NOMO-1 (cell line): ENCODE results near the gene BABAM1.
"Not testable (repeated sequence)": the region's sequence is repeated elsewhere in the genome, so short reads cannot be mapped to it uniquely, and the experiment has no call there.

Source experiments
- DNase-seq, 2 experiments: peaks; one replicate each; lab custom pipeline; 2025; ENCODE audit not compliant: unreplicated experiment in 2 of 2; lab: John Stamatoyannopoulos, UW

The BABAM1 gene

DNA sequence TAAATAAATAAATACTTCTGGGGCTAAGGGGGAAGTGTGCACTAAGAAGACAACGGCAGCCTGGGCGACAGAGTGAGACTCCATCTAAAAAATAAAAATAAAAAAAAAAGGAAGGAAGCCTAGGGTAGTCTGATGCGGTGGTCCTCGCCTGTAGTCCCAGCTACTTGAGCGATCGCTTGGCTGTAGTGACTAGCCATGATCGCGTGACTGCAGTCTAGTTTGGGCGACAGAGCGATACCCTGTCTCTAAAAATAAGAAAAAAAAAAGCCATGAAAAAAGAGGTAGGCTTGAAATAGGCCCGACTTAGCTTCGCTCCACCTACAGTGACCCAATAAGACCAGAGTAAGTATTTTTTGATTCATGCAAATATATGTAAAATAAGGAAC lies 661 bp upstream of the BABAM1 start:
- DNase-seq: peak in 1 of 2 experiments; percentile 74

DNA sequence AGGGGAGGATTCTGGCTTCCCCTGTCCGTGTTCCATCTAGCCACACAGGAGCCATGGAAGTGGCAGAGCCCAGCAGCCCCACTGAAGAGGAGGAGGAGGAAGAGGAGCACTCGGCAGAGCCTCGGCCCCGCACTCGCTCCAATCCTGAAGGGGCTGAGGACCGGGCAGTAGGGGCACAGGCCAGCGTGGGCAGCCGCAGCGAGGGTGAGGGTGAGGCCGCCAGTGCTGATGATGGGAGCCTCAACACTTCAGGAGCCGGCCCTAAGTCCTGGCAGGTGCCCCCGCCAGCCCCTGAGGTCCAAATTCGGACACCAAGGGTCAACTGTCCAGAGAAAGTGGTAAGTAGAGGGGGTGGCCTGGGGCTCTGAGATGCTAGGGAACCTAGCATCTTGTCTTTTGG lies 1.5 kb downstream of the BABAM1 start:
- DNase-seq: no peak

DNA sequence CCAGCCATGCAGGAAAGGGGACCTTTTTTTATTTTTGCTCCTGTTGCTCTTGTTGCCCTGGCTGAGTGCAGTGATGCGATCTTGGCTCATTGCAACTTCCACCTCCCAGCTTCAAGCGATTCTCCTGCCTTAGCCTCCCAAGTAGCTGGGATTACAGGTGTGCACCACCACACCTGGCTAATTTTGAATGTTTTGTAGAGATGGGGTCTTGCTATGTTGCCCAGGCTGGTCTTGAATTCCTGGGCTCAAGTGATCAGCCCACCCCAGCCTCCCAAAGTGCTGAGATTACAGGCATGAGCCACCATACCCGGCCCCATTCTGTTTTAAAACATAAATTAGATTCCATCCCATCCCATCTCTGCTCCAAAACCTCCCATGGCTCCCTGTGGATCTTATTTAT lies 7.6 kb downstream of the BABAM1 start:
- DNase-seq: not testable (repeated sequence)

DNA sequence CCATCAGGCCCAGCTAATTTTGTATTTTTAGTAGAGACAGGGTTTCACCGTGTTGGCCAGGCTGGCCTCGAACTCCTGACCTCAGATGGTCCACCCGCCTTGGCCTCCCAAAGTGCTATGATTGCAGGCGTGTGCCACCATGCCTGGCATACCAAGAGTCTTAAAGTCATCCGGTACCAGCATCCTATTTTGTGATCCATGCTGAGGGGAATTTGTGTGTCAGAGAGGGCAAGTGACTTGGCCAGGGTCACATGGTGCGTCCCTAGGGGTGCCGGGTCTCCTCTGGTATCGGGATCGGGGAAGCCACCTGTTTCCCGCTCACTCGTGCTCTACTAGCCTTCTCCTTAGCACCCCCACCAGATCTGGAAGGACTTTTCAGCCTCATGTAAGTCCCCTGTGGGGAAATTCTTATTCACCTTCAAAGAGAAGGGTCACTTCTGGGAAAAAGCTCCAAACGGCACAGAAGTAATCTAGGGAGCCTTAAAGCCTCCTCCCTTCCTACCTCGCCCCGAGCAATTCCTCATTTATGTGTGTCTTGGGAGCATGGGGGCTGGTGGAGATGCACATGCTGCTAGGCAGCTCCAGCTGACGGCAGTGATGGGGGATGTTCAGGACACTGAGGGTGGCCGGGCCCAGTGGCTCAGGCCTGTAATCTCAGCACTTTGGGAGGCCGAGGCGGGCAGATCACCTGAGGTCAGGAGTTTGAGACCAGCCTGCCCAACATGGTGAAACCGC lies 8.4 kb downstream of the BABAM1 start:
- no peak for DNase-seq

DNA sequence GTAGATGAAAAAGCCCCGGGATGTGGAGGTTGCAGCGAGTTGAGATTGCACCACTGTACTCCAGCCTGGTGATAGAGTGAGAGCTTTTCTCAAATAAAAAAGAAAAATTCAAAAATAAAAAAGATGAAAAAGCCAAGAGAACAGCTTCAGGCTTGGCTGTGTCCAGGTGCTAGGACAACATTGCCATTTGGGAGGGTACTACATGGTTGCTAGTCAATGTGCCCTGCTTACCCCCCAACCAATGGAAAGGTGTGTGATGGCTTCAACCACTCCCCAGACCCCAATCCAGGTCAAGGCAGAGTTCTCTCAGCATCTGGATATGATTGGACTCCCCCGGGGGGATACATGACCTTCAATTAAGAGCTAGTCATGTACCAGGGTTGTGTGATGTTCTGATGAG lies 12.2 kb downstream of the BABAM1 start:
- DNase-seq: no peak

DNA sequence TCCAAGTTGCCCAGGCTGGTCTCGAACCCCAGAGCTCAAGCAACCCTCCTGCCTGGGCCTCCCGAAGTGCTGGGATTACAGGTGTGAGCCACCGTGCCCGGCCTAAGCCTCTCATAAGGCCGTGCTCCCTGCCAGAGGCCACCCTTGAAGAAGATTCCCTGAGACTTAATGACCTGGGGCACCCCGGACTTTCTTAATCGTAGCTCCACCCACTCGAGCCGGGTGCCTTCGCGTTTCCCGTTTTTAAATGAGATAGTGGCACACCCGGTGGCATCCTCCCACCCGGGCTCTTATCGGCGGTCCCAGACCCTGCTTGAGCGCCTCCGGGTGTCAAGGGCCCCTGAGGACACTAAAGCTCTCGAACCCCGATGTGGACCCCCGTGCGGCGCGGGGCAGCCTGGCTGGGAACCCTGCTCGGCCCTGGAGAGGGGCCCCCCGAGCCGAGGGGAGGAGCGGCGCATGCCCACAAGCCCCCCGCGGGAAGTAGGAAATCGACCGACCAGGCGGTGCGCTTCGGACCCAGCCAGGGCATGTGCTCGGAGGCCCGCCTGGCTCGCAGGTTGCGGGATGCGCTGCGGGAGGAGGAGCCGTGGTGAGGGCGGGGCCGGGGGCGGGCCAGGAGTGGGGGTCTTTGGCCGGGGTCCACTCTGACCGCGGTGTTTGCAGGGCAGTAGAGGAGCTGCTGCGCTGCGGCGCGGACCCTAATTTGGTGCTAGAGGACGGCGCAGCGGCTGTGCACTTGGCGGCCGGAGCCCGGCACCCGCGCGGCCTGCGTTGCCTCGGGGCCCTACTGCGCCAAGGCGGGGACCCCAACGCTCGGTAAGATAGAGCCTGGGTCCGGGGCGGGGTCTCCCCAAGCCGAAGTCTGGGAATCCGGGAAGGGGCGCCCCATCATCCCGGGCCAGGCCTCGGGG lies 14.4 kb downstream of the BABAM1 start, which contains the start of gene ANKLE1:
ANKLE1 (plus strand) TSS at position 511 of the 914 bp plus-strand sequence; CDS start at position 531, 20 bp downstream.
- peak in 1 of 2 experiments; percentile 35 for DNase-seq

DNA sequence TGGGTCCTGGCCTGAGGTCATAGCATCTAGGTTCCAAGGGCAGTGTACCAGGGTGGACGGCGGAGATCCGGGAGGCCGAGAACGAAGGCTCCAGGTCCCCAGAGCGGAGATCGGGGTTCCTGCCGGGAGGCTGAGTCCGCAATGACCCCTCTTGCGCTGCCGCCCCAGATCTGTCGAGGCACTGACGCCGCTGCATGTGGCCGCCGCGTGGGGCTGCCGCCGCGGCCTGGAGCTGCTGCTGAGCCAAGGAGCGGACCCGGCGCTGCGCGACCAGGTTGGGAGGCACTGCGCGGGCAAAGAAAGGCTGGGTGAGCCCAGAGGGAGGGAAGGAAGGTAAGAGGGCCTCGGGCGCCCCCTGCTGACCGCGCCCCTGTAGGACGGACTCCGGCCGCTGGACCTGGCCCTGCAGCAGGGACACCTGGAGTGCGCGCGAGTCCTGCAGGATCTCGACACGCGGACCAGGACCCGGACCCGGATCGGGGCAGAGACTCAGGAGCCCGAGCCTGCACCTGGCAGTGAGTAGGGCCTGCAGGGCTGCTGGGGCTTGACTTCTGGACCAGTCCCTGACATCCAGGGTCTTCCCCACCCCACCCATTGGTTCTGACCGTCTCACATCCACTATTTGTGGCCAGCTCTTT lies 15.4 kb downstream of the BABAM1 start:
- DNase-seq: peak; percentile 79 to 86

DNA sequence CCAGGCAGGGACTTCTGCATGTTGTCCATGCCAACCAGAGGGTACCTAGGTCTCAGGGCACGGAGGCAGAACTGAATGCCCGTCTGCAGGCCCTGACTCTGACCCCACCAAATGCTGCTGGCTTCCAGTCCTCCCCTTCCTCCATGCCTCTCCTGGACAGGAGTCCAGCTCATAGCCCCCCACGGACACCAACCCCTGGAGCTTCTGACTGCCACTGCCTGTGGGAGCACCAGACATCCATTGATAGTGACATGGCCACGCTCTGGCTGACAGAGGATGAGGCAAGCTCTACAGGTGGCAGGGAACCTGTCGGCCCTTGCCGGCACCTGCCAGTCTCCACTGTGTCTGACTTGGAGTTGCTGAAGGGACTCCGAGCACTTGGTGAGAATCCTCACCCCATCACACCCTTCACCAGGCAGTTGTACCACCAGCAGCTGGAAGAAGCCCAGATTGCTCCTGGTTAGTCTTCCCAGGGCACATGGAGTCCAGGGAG lies 16.3 kb downstream of the BABAM1 start:
- DNase-seq: no peak

DNA sequence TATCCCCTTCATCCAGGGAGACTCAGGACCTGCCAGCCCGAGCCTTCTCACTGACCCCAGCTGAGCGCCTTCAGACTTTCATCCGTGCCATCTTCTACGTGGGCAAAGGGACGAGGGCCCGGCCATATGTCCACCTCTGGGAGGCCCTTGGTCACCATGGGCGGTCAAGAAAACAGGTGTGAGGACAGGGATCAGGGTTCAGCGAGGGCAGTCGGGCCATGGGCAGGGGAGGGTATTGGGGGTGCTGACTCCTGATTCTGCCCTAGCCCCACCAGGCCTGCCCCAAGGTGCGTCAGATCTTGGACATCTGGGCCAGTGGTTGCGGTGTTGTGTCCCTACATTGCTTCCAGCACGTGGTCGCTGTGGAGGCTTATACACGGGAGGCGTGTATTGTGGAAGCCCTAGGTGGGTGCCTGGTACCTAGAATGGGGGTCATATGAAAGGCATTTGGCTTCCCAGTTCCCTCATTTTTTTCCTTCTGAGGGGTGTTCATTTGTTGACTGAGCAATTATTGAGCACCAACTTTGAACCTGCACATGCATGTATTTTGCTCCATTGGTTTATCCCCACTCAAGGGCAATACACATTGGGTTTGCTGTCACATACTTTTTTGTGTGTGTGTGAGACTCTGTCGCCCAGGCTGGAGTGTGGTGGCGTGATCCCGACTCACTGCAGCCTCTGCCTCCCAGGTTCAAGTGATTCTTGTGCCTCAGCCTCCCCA lies 18.3 kb downstream of the BABAM1 start:
- DNase-seq: no peak

DNA sequence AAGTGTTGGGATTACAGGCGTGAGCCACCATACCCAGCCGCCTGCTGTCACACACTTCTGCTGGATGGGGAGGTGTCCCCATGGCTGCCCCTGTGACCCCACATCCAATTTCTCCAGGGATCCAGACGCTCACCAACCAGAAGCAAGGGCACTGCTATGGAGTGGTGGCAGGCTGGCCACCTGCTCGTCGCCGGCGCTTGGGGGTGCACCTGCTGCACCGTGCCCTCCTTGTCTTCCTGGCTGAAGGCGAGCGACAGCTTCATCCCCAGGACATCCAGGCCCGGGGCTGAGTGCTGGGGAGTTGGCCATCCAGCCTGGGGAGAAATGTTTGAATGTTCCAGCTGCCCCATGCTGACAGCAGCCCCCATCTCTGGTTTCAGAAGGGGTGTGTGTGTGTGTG lies 19.0 kb downstream of the BABAM1 start:
- DNase-seq: no peak

DNA sequence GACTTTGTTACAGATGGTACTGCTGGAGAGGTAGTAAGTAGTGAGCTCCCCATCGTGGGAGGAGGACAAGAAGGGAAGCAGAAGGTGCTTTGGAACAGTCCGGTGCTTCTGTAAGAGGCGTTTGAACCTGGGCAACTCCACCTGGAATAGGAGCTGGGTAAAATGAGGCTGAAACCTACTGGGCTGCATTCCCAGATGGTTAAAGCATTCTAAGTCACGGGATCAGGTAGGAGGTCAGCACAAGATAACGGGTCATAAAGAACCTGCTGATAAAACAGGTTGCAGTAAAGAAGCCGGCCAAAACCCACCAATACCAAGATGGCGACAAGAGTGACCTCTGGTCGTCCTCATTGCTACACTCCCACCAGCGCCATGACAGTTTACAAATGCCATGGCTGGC lies 19.5 kb downstream of the BABAM1 start:
- no peak for DNase-seq

DNA sequence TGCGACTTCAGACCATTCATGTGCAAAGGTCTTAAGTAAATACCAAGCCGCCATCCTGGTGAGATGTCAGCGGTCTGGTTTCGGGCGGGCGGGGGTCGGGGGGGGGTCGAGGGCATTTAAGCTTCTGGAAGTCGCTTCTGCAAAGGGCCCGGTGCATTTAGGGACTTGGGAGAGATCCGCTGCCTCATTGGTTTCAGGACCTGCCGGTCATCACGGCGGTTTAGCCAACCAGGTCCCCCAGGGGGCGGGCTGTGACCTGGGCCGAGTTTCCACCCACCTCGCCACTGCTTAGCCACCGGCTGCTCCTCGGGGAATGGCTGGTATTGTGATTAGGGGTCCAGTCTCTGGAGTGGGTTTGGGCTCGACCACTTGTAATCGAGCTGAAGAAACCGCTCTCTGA lies 22.2 kb downstream of the BABAM1 start:
- no peak for DNase-seq

DNA sequence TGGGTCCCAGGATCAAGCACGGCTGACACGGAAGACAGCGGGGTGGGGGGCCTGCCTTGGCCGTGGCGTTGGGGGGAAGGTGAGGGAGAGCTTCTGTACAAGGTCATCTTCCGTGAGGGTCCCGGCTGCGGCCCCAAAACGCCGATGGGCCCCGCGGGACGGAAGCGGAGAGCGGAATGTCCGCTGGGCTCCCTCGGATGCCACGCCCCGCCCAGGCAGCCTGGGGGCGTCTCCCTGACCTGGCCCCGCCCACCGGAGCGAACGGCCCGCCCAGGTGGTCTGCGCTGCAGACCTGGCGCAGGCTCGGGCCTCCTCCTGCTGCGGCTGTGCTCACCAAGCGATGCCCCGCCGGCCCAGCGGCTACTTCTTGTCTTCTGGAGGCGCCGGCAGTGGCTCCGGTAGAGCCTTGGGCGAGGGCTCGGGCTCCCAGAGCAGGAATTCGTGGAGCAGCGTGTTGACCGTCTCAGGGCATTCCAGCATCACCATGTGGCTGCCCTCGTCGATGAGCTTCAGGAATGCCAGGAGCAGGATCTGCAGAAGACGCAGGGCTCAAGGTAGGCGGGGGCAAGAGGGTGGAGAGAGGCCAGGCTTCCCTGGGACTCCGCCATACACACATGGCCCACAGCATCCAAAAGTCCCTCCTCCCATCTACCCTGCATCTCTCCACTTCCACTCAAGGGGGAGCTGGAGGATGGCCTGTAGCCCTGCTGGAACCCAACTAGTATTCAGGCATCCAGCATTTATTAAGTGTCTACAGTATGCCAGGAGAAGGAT lies 25.2 kb downstream of the BABAM1 start:
- DNase-seq: peak; percentile 62 to 72

DNA sequence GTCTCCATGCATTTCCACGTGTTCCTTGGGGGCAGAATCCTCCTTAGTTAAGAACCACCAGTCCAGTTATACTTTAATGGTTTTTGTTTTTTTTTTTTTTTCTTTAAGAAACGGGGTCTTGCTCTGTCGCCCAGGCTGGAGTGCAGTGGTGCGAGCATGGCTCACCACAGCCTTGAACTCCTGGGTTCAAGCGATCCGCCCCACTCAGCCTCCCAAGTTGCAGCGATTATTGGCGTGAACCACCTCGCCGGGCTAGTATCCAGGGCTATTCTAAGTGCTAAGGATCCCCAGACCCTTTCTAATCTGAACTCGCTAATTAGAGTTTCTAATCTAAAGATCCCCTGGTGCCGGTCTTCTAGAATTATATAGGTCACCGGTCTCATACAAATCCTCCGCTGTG lies 26.4 kb downstream of the BABAM1 start:
- DNase-seq: no peak

DNA sequence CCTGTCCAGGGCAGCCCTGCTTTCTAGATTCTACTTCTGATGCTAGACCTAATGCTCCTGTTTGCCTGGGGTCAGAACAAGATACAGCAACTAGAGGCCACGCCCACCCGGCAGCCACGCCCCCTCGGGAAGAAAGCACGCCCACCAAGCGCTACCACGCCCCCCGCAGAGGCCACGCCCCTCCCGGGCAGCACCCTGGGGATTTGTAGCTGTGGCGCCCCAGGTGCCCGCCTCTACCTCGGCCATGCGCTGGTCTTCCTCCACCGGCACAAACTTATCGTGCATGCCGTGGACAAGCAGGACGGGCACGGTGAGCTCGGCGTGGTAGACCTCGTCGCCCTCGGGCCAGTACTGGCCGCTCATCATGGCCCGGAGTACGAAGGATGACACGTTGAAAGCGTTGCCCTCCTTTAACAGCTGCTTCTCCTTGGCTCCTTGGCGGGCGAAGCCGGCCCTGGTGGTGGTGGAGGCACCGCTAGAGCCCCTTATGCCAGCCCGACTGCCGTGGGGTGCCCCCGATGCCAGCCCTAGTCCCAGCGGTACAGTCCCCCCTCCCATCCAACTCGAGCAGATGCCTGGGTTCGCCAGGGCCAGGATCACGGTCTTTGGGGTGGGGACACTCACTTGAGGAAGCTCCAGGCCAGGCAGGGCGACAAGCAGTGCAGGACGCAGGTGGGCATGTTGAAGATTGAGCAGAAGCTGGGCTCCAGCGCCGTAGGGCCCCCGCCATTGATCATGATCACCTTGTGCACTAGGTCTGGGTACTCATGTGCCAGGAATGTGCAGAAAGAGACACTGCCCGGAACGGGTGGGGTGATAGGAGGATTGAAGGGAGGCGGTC lies 27.0 kb downstream of the BABAM1 start:
- no peak for DNase-seq

DNA sequence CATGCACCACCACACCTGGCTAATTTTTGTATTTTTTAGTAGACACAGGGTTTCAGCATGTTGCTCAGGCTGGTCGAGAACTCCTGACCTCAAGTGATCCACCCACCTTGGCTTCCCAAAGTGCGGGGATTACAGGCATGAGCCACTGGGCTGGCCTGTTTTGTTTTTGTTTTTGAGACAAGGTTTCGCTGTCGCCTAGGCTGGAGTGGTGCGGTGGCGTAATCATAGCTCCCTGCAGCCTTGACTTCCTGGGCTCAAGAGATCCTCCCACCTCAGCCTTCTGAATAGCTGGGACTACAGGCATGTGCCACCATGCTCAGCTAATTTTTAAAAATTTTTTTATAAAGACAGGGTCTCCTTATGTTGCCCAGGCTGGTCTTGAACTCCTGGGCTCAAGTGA lies 28.3 kb downstream of the BABAM1 start:
- DNase-seq: not testable (repeated sequence)

DNA sequence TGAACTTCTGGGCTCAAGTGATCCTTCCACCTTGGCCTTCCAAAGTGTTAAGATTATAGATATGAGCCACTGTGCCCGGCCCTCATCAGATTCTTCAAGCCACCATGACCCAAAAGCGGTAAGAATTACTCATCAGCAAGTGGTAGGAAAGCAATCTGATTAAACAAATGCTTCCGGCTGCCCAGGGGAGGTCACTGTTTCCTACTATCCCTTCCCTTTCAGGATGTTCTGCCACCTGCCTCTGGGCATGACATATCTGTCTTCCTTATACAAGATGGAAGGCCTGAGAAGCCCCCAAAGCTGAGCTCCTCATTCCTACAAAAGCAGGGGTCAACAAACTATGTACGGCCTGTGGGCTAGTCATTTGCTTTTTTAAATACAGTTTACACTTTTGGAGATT lies 29.0 kb downstream of the BABAM1 start:
- no peak for DNase-seq

DNA sequence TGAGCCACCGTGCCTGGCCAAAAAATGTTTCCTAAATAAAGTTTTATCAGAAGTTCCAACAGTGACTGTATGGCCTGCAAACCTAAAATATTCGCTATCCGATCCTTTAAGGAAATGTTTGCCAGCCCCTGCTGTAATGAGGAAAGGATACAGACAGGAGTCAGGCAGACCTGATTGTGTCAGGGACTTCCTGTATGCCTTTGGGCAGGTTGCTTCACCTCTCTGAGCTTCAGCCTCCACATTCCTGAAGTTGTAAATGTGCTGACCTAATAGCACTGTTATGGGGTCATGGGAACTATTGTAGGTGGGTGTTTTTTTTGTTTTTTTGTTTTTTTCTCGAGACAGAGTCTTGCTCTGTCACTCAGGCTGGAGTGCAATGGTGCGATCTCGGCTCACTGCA lies 29.7 kb downstream of the BABAM1 start:
- no peak for DNase-seq
